ENCODE results near the gene DBP.

DNA sequence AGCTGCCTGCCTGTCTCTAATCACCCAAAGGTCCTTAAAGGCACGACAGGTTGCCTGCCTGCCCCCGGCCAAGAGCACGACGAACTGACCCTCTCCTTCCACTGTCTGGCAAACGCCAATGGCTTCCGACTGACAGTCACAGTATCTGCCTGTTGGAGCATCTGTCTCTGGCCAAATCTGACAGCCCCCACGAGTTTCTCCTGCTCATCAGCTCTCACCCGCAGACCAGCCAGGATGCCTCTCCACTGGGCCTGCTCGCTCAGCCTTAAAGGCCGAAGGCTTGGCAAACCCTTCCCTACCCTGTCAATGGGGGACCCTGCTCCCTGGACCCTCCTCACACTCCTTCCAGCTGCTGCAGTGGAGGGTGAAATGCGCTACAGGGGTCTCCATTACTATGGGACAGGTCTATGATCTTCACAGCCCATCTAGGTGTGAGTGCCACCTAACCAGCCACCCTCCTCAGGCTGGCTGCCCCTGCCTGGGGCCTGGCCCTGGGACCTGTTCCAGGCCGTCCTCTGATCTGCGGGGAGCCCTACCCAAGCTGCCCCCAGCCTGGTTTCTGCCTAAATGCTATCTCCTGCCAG is 23.2 kb downstream of the DBP start:
- TF ChIP-seq, protein P1, sequence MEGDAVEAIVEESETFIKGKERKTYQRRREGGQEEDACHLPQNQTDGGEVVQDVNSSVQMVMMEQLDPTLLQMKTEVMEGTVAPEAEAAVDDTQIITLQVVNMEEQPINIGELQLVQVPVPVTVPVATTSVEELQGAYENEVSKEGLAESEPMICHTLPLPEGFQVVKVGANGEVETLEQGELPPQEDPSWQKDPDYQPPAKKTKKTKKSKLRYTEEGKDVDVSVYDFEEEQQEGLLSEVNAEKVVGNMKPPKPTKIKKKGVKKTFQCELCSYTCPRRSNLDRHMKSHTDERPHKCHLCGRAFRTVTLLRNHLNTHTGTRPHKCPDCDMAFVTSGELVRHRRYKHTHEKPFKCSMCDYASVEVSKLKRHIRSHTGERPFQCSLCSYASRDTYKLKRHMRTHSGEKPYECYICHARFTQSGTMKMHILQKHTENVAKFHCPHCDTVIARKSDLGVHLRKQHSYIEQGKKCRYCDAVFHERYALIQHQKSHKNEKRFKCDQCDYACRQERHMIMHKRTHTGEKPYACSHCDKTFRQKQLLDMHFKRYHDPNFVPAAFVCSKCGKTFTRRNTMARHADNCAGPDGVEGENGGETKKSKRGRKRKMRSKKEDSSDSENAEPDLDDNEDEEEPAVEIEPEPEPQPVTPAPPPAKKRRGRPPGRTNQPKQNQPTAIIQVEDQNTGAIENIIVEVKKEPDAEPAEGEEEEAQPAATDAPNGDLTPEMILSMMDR (conservative IDR thresholded peaks at IDR 0.05 in 1 of 2, IDR thresholded peaks at IDR 0.05 in 1 of 2; ENCODE audit: extremely low read depth in 1 of 2, insufficient read depth in 1 of 2, low read depth in 1 of 2, low read length in 2 of 2), result no peak
- no peak for TF ChIP-seq EZH2 (IDR thresholded peaks at IDR 0.05; ENCODE audit: borderline replicate concordance, low read length)

Data from mammary epithelial cell (primary cell).